SK-N-SH treated with all-trans-retinoic acid at 6 μM for 48 hours (cell line): ENCODE measurements around the gene IGHMBP2.

Source experiments
- ATAC-seq: fragments of 200-7000 bp; cut with Tn5 transposase; 3 replicates; pipeline ENCODE4 v1.9.1; 2020; ENCODE audit warnings: mild to moderate bottlenecking, moderate library complexity
- ARNTL ChIP-seq: fragments of 450-650 bp; formaldehyde crosslinking; IDR thresholded peaks from 2 replicates; pipeline ENCODE4 v1.5.0; 2020; ENCODE audit warnings: low read depth, mild to moderate bottlenecking, moderate library complexity, borderline replicate concordance
- BACH2 ChIP-seq: fragments of 250-450 bp; sonication (Bioruptor Pico); IDR thresholded peaks from 2 replicates; pipeline ENCODE4 v1.9.0; 2021; ENCODE audit warnings: mild to moderate bottlenecking, borderline replicate concordance
- CSDC2 ChIP-seq: fragments of 250-450 bp; sonication (Bioruptor Pico); IDR thresholded peaks from 2 replicates; pipeline ENCODE4 v1.5.0; 2020; ENCODE audit warnings: mild to moderate bottlenecking, moderate library complexity
- CSRNP3 ChIP-seq: fragments of 250-450 bp; sonication (Bioruptor Pico); IDR thresholded peaks from 2 replicates; pipeline ENCODE4 v1.5.1; 2021; ENCODE audit warnings: mild to moderate bottlenecking, moderate library complexity
- ESRRG ChIP-seq: fragments of 250-450 bp; sonication (Bioruptor Pico); IDR thresholded peaks from 2 replicates; pipeline ENCODE4 v1.6.1; 2021; ENCODE audit warnings: mild to moderate bottlenecking
- GLIS3 ChIP-seq: fragments of 250-450 bp; sonication (Bioruptor Pico); IDR thresholded peaks from 2 replicates; pipeline ENCODE4 v1.5.0; 2020; ENCODE audit warnings: mild to moderate bottlenecking, moderate library complexity
- ISL1 ChIP-seq: fragments of 250-450 bp; sonication (Bioruptor Pico); IDR thresholded peaks from 2 replicates; pipeline ENCODE4 v2.1.2; 2022; ENCODE audit warnings: mild to moderate bottlenecking, moderate library complexity
- OSR1 ChIP-seq: fragments of 250-450 bp; sonication (Bioruptor Pico); IDR thresholded peaks from 2 replicates; pipeline ENCODE4 v1.8.0; 2022; ENCODE audit warnings: moderate library complexity, mild to moderate bottlenecking, inconsistent platforms
- POU6F1 ChIP-seq: fragments of 250-450 bp; sonication (Bioruptor Pico); IDR thresholded peaks from 2 replicates; pipeline ENCODE4 v1.8.0; 2021; ENCODE audit warnings: low read depth, mild to moderate bottlenecking, moderate library complexity, borderline replicate concordance
- PPARA ChIP-seq: fragments of 250-450 bp; sonication (Bioruptor Pico); IDR thresholded peaks from 2 replicates; pipeline ENCODE4 v1.5.0; 2020; ENCODE audit warnings: mild to moderate bottlenecking, borderline replicate concordance
- RARB ChIP-seq: fragments of 250-450 bp; sonication (Bioruptor Pico); IDR thresholded peaks from 2 replicates; pipeline ENCODE4 v1.8.0; 2021; ENCODE audit warnings: mild to moderate bottlenecking, moderate library complexity
- SNAI2 ChIP-seq: fragments of 250-450 bp; sonication (Bioruptor Pico); IDR thresholded peaks from 2 replicates; pipeline ENCODE4 v1.5.0; 2020; ENCODE audit warnings: mild to moderate bottlenecking, moderate library complexity
- TCF4 ChIP-seq: fragments of 250-450 bp; sonication (Bioruptor Pico); IDR thresholded peaks from 2 replicates; pipeline ENCODE4 v1.8.0; 2021; ENCODE audit warnings: mild to moderate bottlenecking, moderate library complexity, borderline replicate concordance
- TOX ChIP-seq: fragments of 250-450 bp; sonication (Bioruptor Pico); IDR thresholded peaks from 2 replicates; pipeline ENCODE4 v1.8.0; 2021; ENCODE audit warnings: mild to moderate bottlenecking, moderate library complexity, borderline replicate concordance
- ZC3H10 ChIP-seq: fragments of 250-450 bp; sonication (Bioruptor Pico); IDR thresholded peaks from 2 replicates; pipeline ENCODE4 v1.5.1; 2021; ENCODE audit warnings: mild to moderate bottlenecking, moderate library complexity
- ZFP3 ChIP-seq: fragments of 250-450 bp; sonication (Bioruptor Pico); IDR thresholded peaks from 2 replicates; pipeline ENCODE4 v1.5.0; 2020; ENCODE audit warnings: mild to moderate bottlenecking, moderate library complexity
- ZFP30 ChIP-seq: fragments of 450-650 bp; formaldehyde crosslinking; IDR thresholded peaks from 2 replicates; pipeline ENCODE4 v1.5.0; 2022; ENCODE audit warnings: mild to moderate bottlenecking, moderate library complexity
- ZNF565 ChIP-seq: fragments of 450-650 bp; formaldehyde crosslinking; conservative IDR thresholded peaks from 2 replicates; pipeline ENCODE4 v1.5.0; 2020; ENCODE audit warnings: low read depth, mild to moderate bottlenecking, moderate library complexity
- ZNF70 ChIP-seq: fragments of 450-650 bp; formaldehyde crosslinking; IDR thresholded peaks from 2 replicates; pipeline ENCODE4 v1.5.0; 2020; ENCODE audit warnings: mild to moderate bottlenecking, moderate library complexity
- ZNF8 ChIP-seq: fragments of 450-650 bp; formaldehyde crosslinking; IDR thresholded peaks from 2 replicates; pipeline ENCODE4 v1.5.0; 2020; ENCODE audit warnings: mild to moderate bottlenecking, moderate library complexity
- TF ChIP-seq, protein P1 (sequence below): fragments of 250-450 bp; sonication (Bioruptor Pico); IDR thresholded peaks from 2 replicates; pipeline ENCODE4 v1.5.0; 2020; ENCODE audit warnings: mild to moderate bottlenecking, moderate library complexity
- TF ChIP-seq, protein P2 (sequence below): fragments of 250-450 bp; sonication (Bioruptor Pico); IDR thresholded peaks from 2 replicates; pipeline ENCODE4 v1.8.0; 2020; ENCODE audit warnings: mild to moderate bottlenecking, moderate library complexity, borderline replicate concordance

IGHMBP2 gene

DNA sequence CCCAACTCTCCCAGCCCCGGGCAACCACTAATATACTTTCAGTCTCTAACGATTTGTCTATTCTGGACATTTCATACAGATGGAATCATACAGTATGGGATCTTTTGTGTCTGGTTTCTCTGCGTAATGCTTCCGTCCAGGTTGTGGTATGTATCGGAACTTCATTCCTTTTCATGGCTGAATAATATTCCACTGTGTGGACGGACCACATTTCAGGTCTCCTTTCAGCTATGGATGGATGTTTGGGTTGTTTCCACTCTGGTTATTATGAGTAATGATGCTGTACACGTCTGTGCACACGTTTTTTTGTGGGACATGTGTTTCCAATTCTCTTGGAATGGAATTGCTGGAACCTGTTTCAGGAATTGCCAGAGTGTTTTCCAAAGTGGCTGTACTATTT, 44.6 kb upstream of the IGHMBP2 start (continued):
- no peak for TF ChIP-seq RARB (CRISPR knock-in tag)
- no peak for TF ChIP-seq ZFP30 (CRISPR knock-in tag)
- no peak for TF ChIP-seq OSR1 (CRISPR knock-in tag)
- no peak for TF ChIP-seq ESRRG
- no peak for TF ChIP-seq PPARA
- TF ChIP-seq ISL1 (CRISPR knock-in tag) = no peak
- TF ChIP-seq SNAI2 (CRISPR knock-in tag) = no peak
- TF ChIP-seq ZNF8 (CRISPR knock-in tag) = no peak
- no peak for TF ChIP-seq ZNF70

DNA sequence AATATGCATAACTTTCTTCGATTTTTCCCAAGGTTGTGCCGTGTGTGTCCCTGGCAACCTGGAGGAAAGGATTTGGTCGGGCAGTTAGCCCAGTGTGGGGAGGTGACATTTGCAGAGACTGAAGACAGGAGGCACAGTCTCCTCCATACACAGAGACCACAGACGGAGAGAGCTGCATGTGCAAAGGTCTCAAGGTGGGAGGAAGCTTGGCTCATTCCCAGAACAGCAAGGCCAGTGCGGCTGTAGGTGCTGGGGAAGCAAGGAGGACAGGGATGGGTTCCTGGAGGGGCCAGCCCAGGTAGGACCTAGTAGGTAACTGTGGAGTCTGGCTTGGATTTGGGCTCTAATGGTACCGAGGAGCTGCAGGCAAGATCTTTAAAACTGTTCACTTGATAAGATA, 41.3 kb upstream of the IGHMBP2 start:
- no peak for ATAC-seq
- TF ChIP-seq SNAI2 (CRISPR knock-in tag) (no peak), RARB (CRISPR knock-in tag) (no peak), TOX (CRISPR knock-in tag) (no peak), BACH2 (no peak), ZNF565 (no peak), CSDC2 (CRISPR knock-in tag) (no peak)
- TF ChIP-seq, protein P1, sequence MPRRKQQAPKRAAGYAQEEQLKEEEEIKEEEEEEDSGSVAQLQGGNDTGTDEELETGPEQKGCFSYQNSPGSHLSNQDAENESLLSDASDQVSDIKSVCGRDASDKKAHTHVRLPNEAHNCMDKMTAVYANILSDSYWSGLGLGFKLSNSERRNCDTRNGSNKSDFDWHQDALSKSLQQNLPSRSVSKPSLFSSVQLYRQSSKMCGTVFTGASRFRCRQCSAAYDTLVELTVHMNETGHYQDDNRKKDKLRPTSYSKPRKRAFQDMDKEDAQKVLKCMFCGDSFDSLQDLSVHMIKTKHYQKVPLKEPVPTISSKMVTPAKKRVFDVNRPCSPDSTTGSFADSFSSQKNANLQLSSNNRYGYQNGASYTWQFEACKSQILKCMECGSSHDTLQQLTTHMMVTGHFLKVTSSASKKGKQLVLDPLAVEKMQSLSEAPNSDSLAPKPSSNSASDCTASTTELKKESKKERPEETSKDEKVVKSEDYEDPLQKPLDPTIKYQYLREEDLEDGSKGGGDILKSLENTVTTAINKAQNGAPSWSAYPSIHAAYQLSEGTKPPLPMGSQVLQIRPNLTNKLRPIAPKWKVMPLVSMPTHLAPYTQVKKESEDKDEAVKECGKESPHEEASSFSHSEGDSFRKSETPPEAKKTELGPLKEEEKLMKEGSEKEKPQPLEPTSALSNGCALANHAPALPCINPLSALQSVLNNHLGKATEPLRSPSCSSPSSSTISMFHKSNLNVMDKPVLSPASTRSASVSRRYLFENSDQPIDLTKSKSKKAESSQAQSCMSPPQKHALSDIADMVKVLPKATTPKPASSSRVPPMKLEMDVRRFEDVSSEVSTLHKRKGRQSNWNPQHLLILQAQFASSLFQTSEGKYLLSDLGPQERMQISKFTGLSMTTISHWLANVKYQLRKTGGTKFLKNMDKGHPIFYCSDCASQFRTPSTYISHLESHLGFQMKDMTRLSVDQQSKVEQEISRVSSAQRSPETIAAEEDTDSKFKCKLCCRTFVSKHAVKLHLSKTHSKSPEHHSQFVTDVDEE (CRISPR knock-in tag) = no peak

DNA sequence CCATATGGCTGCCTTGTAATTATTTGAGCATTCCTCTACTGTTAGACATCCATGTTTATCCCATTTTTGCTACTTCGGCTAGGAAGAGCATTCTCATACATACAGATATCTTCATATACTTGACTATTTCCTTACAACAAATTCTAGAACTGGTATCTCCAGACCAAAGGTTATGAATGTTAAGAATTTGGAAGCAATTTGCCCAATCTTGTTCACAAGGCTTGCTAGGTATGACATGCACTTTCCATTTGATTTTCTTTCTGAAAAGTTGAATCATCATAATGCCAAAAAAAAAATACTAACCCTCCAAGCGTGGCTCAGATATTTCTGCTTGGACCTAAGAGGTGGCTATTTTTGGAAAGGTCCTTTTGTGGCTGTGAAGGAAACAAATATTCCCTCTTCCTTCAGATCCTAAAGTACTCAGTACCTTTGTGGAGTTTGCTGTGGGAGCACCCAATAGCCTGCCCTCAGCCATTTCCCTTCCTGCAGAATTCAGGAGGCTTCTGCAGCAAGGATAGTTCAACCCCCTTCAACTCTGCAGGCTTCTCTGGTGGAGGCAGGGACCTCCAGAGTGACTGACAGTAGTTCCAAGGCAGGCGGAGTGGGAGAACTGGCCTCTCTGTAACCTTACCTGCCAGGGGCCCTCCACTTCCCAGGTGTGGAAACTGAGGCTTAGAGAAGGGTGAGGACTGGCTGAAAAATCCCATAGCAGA, 40.0 kb upstream of the IGHMBP2 start:
- ATAC-seq = no peak
- TF ChIP-seq ZNF565 (no peak), OSR1 (CRISPR knock-in tag) (no peak), CSDC2 (CRISPR knock-in tag) (no peak), RARB (CRISPR knock-in tag) (no peak), ZNF8 (CRISPR knock-in tag) (no peak), TCF4 (CRISPR knock-in tag) (no peak), ZC3H10 (CRISPR knock-in tag) (no peak), CSRNP3 (CRISPR knock-in tag) (no peak), ESRRG (no peak), ZFP30 (CRISPR knock-in tag) (no peak), ARNTL (CRISPR knock-in tag) (no peak), ISL1 (CRISPR knock-in tag) (no peak), TOX (CRISPR knock-in tag) (no peak)
- TF ChIP-seq, protein P2, sequence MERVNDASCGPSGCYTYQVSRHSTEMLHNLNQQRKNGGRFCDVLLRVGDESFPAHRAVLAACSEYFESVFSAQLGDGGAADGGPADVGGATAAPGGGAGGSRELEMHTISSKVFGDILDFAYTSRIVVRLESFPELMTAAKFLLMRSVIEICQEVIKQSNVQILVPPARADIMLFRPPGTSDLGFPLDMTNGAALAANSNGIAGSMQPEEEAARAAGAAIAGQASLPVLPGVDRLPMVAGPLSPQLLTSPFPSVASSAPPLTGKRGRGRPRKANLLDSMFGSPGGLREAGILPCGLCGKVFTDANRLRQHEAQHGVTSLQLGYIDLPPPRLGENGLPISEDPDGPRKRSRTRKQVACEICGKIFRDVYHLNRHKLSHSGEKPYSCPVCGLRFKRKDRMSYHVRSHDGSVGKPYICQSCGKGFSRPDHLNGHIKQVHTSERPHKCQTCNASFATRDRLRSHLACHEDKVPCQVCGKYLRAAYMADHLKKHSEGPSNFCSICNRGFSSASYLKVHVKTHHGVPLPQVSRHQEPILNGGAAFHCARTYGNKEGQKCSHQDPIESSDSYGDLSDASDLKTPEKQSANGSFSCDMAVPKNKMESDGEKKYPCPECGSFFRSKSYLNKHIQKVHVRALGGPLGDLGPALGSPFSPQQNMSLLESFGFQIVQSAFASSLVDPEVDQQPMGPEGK (CRISPR knock-in tag) = no peak

GRCh38 chr11:68865241-68865640, 38.5 kb upstream of the IGHMBP2 start:
- no peak for ATAC-seq
- TF ChIP-seq CSRNP3 (CRISPR knock-in tag) (no peak), GLIS3 (no peak), ZFP3 (CRISPR knock-in tag) (no peak), ZFP30 (CRISPR knock-in tag) (no peak), ZNF8 (CRISPR knock-in tag) (no peak), POU6F1 (CRISPR knock-in tag) (no peak), BACH2 (no peak)
- TF ChIP-seq, protein P2 (CRISPR knock-in tag) = no peak
- TF ChIP-seq, protein P1 (CRISPR knock-in tag) = no peak
